ENCODE results near the gene OAF. TPM values are rescaled to one million over a fixed set of nuclear protein-coding genes. Genes with fewer than 3 reads are reported as not detected.
A peak's percentile ranks its signal among the peaks of the same experiment; 100 is the strongest.
"Not testable (repeated sequence)": the region's sequence is repeated elsewhere in the genome, so short reads cannot be mapped to it uniquely, and the experiment has no call there.

The OAF gene
- total RNA-seq, 1 donor from 2014 or later: 39.4 TPM

GRCh38 chr11:120243221-120243620, 32.4 kb downstream of the OAF start:
- no peak for TF ChIP-seq CTCF (conservative IDR thresholded peaks at IDR 0.05; ENCODE audit: low read depth, low read length)
- H3K4me3 ChIP-seq (ENCODE audit: low read depth, low read length): no peak overlapping the region

GRCh38 chr11:120244476-120245365, 33.9 kb downstream of the OAF start:
- DNase-seq (ENCODE audit: low read depth): no peak
- TF ChIP-seq CTCF (conservative IDR thresholded peaks at IDR 0.05; ENCODE audit: low read depth, low read length): no peak
- H3K4me3 ChIP-seq (ENCODE audit: low read depth, low read length): no peak overlapping the region

More at GRCh38 chr11:120243221-120243620, 32.4 kb downstream of the OAF start:
- no peak for DNase-seq (ENCODE audit: low read depth)

GRCh38 chr11:120245434-120245833, 34.6 kb downstream of the OAF start:
- no peak for TF ChIP-seq CTCF (conservative IDR thresholded peaks at IDR 0.05; ENCODE audit: low read depth, low read length)
- DNase-seq (ENCODE audit: low read depth): no peak
- no peak overlapping the region for H3K4me3 ChIP-seq (ENCODE audit: low read depth, low read length)

GRCh38 chr11:120248551-120249278, 37.9 kb downstream of the OAF start:
- no peak overlapping the region for H3K4me3 ChIP-seq (ENCODE audit: low read depth, low read length)
- TF ChIP-seq CTCF (conservative IDR thresholded peaks at IDR 0.05; ENCODE audit: low read depth, low read length): no peak
- DNase-seq (ENCODE audit: low read depth): peak; percentile 52

GRCh38 chr11:120249279-120250262, 38.7 kb downstream of the OAF start:
- TF ChIP-seq CTCF (conservative IDR thresholded peaks at IDR 0.05; ENCODE audit: low read depth, low read length): no peak
- no peak for DNase-seq (ENCODE audit: low read depth)
- H3K4me3 ChIP-seq (ENCODE audit: low read depth, low read length): no peak overlapping the region

GRCh38 chr11:120253377-120253776, 42.5 kb downstream of the OAF start:
- not testable (repeated sequence) for DNase-seq (ENCODE audit: low read depth); H3K4me3 ChIP-seq (ENCODE audit: low read depth, low read length)

All from epithelial cell of proximal tubule (primary cell).